Astrocyte (in vitro differentiated cells and primary cell): Measurements from ENCODE around the gene LRRC47. TPM values are rescaled to one million over a fixed set of nuclear protein-coding genes. Genes with fewer than 3 reads are reported as not detected.

ENCODE experiments used
- DNase-seq: peaks from one replicate; pipeline ENCODE4 v3.0.0-alpha.2; 2010; ENCODE audit warnings: low read depth
- FAIRE-seq: peaks from 2 replicates; lab custom pipeline; 2011; peaks lifted over from hg19 to GRCh38; lab: Jason Lieb, UNC
- H2AFZ ChIP-seq: 2 replicates; pipeline ENCODE4 v1.6.0; 2012; ENCODE audit warnings: low read depth, low read length, inconsistent platforms
- H3K27ac ChIP-seq: 2 replicates; pipeline ENCODE4 v1.5.1; 2011; ENCODE audit warnings: low read depth, low read length, inconsistent platforms
- H3K27me3 ChIP-seq: 2 replicates; pipeline ENCODE4 v1.6.0; 2011; ENCODE audit warnings: low read length, inconsistent platforms; ENCODE audit not compliant: insufficient read depth
- H3K36me3 ChIP-seq: 2 replicates; pipeline ENCODE4 v1.5.1; 2011; ENCODE audit warnings: low read length, inconsistent platforms; ENCODE audit not compliant: insufficient read depth
- H3K4me1 ChIP-seq: 2 replicates; pipeline ENCODE4 v1.5.1; 2011; ENCODE audit warnings: low read length, inconsistent platforms; ENCODE audit not compliant: insufficient read depth
- H3K4me2 ChIP-seq: 2 replicates; pipeline ENCODE4 v1.6.0; 2012; ENCODE audit warnings: low read length, inconsistent platforms
- H3K4me3 ChIP-seq: 2 replicates; pipeline ENCODE4 v1.5.1; 2011; ENCODE audit warnings: low read depth, mild to moderate bottlenecking, low read length, inconsistent platforms; ENCODE audit not compliant: insufficient read depth
- H3K79me2 ChIP-seq: 2 replicates; pipeline ENCODE4 v1.6.0; 2012; ENCODE audit warnings: mild to moderate bottlenecking, low read length, inconsistent platforms; ENCODE audit not compliant: insufficient read depth
- H3K9ac ChIP-seq: 2 replicates; pipeline ENCODE4 v1.6.0; 2012; ENCODE audit warnings: mild to moderate bottlenecking, low read length, inconsistent platforms
- H3K9me3 ChIP-seq: 2 replicates; pipeline ENCODE4 v1.5.1; 2012; ENCODE audit warnings: low read depth, mild to moderate bottlenecking, low read length, inconsistent platforms; ENCODE audit not compliant: insufficient read depth
- H4K20me1 ChIP-seq: 2 replicates; pipeline ENCODE4 v1.6.0; 2012; ENCODE audit warnings: low read length, inconsistent platforms; ENCODE audit not compliant: insufficient read depth
- H3K27ac Mint-ChIP-seq: one replicate; pipeline ENCODE4 v1.8.0; 2021; ENCODE audit warnings: mild to moderate bottlenecking, mixed read lengths; ENCODE audit not compliant: unreplicated experiment
- H3K27me3 Mint-ChIP-seq: one replicate; pipeline ENCODE4 v1.8.0; 2021; ENCODE audit warnings: low read depth, mixed read lengths; ENCODE audit not compliant: unreplicated experiment
- H3K36me3 Mint-ChIP-seq: one replicate; pipeline ENCODE4 v1.8.0; 2021; ENCODE audit warnings: low read depth, mixed read lengths; ENCODE audit not compliant: unreplicated experiment
- H3K4me1 Mint-ChIP-seq: one replicate; pipeline ENCODE4 v1.8.0; 2021; ENCODE audit warnings: low read depth, mixed read lengths; ENCODE audit not compliant: unreplicated experiment
- H3K4me3 Mint-ChIP-seq: one replicate; pipeline ENCODE4 v1.8.0; 2021; ENCODE audit warnings: mild to moderate bottlenecking, moderate library complexity, mixed read lengths; ENCODE audit not compliant: unreplicated experiment
- H3K9me3 Mint-ChIP-seq: one replicate; pipeline ENCODE4 v1.8.0; 2021; ENCODE audit warnings: mild to moderate bottlenecking, mixed read lengths; ENCODE audit not compliant: unreplicated experiment
- EZH2 ChIP-seq: IDR thresholded peaks from 2 replicates; pipeline ENCODE4 v1.6.1; 2012; ENCODE audit warnings: mild to moderate bottlenecking, low read length, inconsistent platforms; ENCODE audit not compliant: insufficient read depth
- total RNA-seq: library from RNA; stranded (reverse); gene quantifications from 2 replicates; pipeline ENCODE4 v1.2.1, GENCODE V29; 2021
- TF ChIP-seq, protein P1 (sequence below): IDR thresholded peaks from 2 replicates; pipeline ENCODE4 v1.5.1; 2011; ENCODE audit warnings: low read depth, mild to moderate bottlenecking, inconsistent platforms, low read length, moderate library complexity; ENCODE audit not compliant: insufficient read depth

LRRC47 gene
- total RNA-seq, 1 donor from 2014 or later, result 51.5 TPM

DNA sequence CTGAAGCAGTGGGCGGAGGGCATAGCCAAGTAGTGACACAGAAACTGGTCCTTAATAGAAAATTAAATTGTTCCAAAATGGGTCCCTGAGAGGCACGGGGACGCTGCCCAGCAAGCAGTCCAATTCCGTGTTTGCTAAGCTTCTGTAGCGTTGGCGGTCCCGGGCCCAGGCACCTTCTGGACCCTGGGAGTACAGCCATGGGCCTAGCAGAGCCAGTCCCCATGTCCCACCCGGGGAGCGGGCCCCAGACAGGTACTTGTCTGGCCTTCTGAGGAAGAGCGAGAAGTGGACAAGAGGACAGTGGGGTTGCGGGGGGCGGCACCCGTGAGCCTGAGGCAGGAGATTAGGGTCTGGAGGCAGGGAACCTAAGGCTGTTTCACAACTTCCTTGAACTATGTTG is 55.5 kb downstream of the LRRC47 start:
- H3K27ac ChIP-seq, result no peak overlapping the region
- no peak for DNase-seq
- H4K20me1 ChIP-seq, result peaks cover 31% of the 10 kb centered on the region
- Mint-ChIP-seq H3K4me1 (no peaks in the 10 kb centered on the region), H3K9me3 (no peaks in the 10 kb centered on the region), H3K27ac (no peak overlapping the region), H3K36me3 (peaks cover 8% of the 10 kb centered on the region), H3K27me3 (no peaks in the 10 kb centered on the region), H3K4me3 (no peak overlapping the region)
- no peaks in the 10 kb centered on the region for H3K9me3 ChIP-seq
- H3K4me2 ChIP-seq, result no peak overlapping the region
- H3K9ac ChIP-seq, result no peak overlapping the region
- TF ChIP-seq EZH2, result no peak
- TF ChIP-seq, protein P1, sequence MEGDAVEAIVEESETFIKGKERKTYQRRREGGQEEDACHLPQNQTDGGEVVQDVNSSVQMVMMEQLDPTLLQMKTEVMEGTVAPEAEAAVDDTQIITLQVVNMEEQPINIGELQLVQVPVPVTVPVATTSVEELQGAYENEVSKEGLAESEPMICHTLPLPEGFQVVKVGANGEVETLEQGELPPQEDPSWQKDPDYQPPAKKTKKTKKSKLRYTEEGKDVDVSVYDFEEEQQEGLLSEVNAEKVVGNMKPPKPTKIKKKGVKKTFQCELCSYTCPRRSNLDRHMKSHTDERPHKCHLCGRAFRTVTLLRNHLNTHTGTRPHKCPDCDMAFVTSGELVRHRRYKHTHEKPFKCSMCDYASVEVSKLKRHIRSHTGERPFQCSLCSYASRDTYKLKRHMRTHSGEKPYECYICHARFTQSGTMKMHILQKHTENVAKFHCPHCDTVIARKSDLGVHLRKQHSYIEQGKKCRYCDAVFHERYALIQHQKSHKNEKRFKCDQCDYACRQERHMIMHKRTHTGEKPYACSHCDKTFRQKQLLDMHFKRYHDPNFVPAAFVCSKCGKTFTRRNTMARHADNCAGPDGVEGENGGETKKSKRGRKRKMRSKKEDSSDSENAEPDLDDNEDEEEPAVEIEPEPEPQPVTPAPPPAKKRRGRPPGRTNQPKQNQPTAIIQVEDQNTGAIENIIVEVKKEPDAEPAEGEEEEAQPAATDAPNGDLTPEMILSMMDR, result no peak
- H2AFZ ChIP-seq, result no peak overlapping the region
- H3K36me3 ChIP-seq, result peaks cover 7% of the 10 kb centered on the region
- H3K79me2 ChIP-seq, result peaks cover 3% of the 10 kb centered on the region
- no peaks in the 10 kb centered on the region for H3K27me3 ChIP-seq
- no peak for FAIRE-seq
- H3K4me1 ChIP-seq, result no peaks in the 10 kb centered on the region
- no peak overlapping the region for H3K4me3 ChIP-seq

DNA sequence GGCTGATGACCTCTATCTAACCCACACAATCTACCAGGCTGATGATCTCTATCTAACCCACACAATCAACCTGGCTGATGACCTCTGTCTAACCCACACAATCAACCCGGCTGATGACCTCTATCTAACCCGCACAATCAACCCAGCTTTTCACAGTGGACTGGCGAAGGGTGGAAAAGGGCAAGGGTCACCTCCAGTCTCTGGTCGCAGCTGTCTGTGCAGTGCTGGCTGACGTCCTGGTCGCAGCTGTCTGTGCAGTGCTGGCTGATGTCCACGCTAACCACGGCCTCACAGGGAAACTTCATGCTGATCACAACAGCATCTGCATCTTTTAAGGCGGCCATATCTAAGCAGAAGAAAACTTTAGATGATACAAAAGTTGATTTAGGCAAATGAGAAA is 56.3 kb downstream of the LRRC47 start:
- no peak overlapping the region for H3K27ac Mint-ChIP-seq
- Histone ChIP-seq H3K4me2 (no peak overlapping the region), H3K9ac (no peak overlapping the region), H3K4me3 (no peak overlapping the region), H2AFZ (no peak overlapping the region), H3K27ac (no peak overlapping the region), H4K20me1 (peaks cover 24% of the 10 kb centered on the region), H3K79me2 (no peaks in the 10 kb centered on the region), H3K27me3 (no peaks in the 10 kb centered on the region), H3K36me3 (peaks cover 7% of the 10 kb centered on the region), H3K4me1 (no peaks in the 10 kb centered on the region), H3K9me3 (no peaks in the 10 kb centered on the region)
- H3K27me3 Mint-ChIP-seq, result no peaks in the 10 kb centered on the region
- H3K4me1 Mint-ChIP-seq, result no peaks in the 10 kb centered on the region
- DNase-seq (no peak), FAIRE-seq (no peak)
- TF ChIP-seq, protein P1, result no peak
- no peak overlapping the region for H3K4me3 Mint-ChIP-seq
- peaks cover 8% of the 10 kb centered on the region for H3K36me3 Mint-ChIP-seq
- H3K9me3 Mint-ChIP-seq, result no peaks in the 10 kb centered on the region

DNA sequence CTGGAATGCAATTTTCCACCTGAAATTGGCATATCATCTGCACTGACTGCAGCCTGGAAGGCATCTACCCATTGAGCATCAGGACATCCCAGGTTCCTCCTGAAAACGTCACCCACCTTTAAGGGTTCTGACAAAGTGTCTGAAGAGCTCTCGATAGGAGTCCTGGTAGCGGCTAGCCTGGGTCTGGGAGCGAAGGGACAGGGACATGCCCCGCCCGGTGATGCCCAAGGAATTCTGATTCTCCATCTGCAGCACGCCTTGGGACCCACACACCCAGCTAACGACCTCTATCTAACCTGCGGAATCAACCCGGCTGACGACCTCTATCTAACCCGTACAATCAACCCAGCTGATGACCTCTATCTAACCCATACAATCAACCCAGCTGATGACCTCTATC is 57.4 kb downstream of the LRRC47 start:
- H3K4me1 Mint-ChIP-seq, result no peaks in the 10 kb centered on the region
- H3K79me2 ChIP-seq, result no peaks in the 10 kb centered on the region
- no peak overlapping the region for H3K4me3 Mint-ChIP-seq
- H3K36me3 Mint-ChIP-seq, result peaks cover 8% of the 10 kb centered on the region
- no peaks in the 10 kb centered on the region for H3K27me3 ChIP-seq
- no peak overlapping the region for H3K27ac ChIP-seq
- DNase-seq (no peak), FAIRE-seq (no peak)
- no peak overlapping the region for H3K4me3 ChIP-seq
- H3K27me3 Mint-ChIP-seq, result no peaks in the 10 kb centered on the region
- H2AFZ ChIP-seq, result no peak overlapping the region
- TF ChIP-seq, protein P1, result no peak
- TF ChIP-seq EZH2, result no peak
- no peaks in the 10 kb centered on the region for H3K4me1 ChIP-seq
- no peaks in the 10 kb centered on the region for H3K9me3 Mint-ChIP-seq
- no peak overlapping the region for H3K4me2 ChIP-seq
- no peaks in the 10 kb centered on the region for H3K9me3 ChIP-seq
- no peak overlapping the region for H3K9ac ChIP-seq
- no peak overlapping the region for H3K27ac Mint-ChIP-seq
- H4K20me1 ChIP-seq, result peaks cover 24% of the 10 kb centered on the region
- peaks cover 7% of the 10 kb centered on the region for H3K36me3 ChIP-seq
